LNCAP (cell line): ENCODE measurements around the gene MSI2.

Experiments
- TF ChIP-seq, protein P1 (sequence below): fragments of 450-650 bp; IDR thresholded peaks from 2 replicates; pipeline ENCODE4 v1.5.1; 2017; ENCODE audit warnings: mild to moderate bottlenecking

Gene MSI2

DNA sequence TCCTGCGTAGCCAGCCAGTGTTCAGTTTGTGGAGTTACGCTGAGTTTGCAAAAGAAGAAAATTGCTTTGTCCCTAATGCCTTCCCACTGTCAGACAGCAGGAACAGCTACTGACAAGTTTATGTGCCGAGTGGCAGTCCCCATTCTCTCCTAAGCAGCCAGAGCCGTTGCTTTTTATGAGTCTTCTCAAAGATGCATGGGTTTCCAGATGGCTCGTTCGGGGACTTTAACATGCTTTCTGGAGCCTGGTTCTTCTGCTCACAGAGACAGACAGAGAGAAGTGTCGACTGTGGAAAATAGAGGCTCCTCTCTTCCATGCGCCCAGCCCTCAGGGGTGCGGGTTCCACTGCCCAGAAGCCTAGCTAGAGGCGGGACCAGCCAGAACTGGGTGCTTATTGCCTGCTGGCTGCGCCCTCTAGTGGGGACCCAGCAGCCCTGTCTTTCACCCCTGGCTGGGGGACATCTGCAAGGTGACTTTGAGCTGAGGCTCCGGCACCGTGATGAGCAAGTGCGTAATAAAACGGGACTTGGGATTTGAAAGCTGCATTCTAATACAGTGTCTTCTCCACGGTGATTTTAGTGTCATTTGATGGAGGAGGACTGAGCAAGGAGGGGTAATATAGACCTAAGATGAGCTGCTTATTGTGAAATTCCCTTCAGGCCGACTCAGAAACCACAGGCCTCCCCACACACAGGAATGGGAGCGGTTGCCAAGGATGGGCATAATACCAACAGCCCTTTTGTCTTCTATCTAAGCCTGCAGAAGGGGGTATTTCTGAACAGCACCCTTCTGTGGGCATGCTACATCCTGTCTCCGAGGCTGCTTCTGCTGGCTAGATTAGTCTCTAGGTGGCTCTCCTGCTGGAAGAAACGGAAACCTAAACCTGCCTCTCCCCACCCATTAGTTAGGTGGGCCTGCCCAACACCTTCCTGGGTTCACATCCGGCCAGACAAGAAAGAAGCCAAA, 415.6 kb downstream of the MSI2 start:
- TF ChIP-seq, protein P1, sequence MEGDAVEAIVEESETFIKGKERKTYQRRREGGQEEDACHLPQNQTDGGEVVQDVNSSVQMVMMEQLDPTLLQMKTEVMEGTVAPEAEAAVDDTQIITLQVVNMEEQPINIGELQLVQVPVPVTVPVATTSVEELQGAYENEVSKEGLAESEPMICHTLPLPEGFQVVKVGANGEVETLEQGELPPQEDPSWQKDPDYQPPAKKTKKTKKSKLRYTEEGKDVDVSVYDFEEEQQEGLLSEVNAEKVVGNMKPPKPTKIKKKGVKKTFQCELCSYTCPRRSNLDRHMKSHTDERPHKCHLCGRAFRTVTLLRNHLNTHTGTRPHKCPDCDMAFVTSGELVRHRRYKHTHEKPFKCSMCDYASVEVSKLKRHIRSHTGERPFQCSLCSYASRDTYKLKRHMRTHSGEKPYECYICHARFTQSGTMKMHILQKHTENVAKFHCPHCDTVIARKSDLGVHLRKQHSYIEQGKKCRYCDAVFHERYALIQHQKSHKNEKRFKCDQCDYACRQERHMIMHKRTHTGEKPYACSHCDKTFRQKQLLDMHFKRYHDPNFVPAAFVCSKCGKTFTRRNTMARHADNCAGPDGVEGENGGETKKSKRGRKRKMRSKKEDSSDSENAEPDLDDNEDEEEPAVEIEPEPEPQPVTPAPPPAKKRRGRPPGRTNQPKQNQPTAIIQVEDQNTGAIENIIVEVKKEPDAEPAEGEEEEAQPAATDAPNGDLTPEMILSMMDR: peak; percentile 96

DNA sequence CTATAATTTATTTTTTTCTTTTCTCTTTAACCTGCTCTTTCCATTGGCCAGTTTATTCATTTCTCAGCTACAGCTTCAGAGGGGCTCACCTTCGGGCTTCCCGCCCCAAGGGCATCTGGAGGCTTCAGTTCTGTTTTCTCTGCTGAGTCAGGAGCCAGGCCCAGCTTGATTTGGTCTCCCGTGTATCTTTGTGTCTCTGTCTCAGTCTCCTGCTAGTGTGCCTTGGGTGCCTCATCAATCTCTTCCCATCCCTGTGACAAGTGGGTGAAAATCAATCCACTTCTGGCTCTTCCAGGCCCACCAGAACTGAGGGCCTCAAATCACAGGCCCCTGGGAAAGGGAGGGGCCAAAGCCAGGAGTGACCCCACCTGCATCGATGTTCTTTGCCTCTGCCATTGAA, 416.6 kb downstream of the MSI2 start:
- TF ChIP-seq, protein P1: no peak

DNA sequence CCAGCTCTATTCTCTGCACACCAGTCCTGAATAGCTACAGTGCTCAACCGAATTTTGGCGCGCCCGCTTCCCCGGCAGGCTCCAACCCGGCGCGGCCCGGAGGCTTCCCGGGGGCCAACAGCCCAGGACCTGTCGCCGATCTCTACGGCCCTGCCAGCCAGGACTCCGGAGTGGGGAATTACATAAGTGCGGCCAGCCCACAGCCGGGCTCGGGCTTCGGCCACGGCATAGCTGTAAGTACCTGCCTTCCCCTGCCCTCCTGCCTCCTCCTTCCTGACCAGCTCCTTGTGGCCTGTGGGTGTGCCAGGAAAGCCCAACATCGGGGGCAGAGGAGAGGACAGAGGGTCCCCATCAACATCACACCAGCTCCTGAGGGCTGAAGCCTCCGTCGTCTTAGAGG, 418.6 kb downstream of the MSI2 start:
- TF ChIP-seq, protein P1: no peak

DNA sequence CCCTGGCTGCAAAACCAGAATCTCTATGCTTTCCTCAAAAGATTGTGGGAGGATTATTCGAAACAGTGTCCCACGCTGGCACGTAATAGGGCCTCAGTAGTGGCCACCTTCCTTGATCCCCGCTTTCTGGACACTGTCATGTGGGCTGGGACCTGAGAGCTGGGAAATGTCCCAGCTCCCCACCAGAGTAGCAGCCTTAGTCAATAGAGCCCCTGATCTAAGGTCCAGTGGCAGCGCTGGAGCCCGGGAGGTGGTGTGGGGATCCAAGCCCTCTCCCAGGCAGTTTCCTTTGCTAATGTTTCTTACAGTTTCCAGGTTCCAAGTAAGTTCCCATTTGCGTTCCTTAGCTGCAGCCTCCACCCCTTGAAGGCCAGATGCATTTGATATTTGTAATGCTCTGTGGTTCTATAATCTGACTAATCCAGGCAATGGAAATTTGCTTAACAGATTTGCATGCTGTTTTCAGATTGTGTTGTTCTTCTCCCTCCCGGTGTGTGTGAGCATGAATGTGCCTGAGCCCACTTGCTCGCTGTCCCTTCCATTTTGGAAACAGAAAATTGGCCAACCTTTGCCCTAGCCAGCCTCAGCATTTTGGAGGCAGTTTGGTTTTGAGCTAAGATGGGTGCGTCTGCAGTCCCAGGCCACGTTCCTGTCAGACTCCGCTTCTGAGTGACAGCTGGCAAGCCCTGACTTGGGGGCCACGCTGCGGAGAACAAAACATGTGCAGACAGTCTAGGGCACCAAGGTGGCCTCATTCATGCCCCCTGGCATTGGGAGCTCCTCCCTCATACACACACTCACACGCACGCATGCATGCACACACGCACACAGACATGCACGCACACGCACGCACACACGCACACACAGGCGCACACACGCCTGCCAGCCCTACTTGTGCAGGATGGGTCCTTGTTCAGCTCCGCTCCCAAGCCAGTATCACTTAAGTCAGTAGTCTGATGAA, 419.4 kb downstream of the MSI2 start:
- TF ChIP-seq, protein P1: no peak

DNA sequence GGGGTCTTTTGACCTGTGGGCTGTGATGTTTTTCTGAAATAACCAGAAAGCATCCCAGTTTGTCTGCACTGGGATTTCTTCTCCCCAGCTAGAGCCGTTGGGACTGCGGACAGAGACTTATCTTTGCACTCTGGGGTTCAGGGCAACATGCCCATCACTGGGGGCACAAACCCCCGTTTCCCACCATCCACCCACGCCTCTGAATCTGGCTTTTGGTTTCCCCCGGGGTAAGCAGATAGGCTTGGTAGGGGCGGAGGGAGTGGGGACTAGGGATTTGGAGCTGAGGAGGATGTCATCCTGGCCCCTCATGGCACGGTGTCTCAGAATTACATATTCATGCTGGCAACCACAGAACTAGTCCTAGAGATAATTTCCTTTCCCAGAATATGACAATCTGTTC, 420.2 kb downstream of the MSI2 start:
- TF ChIP-seq, protein P1: no peak

DNA sequence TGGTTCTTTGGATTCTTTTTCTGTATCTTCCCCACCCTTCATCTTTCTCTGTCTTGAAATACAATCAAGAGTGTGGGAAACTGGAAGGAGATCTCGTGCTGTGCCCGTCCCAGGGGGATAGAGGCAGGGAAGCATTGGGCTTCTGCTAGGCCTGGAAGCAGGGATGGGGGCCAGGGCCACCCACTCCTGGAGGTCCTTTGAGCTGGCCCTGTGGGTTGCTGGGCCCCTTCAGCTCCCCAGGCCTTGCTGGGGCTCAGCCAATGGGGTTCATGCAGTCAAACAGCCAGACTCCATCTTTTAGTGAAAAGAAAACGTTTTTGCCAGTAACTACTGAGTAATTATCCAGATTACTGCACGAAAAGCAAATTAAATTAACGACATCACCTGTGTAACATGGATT, 421.0 kb downstream of the MSI2 start:
- TF ChIP-seq, protein P1: no peak

DNA sequence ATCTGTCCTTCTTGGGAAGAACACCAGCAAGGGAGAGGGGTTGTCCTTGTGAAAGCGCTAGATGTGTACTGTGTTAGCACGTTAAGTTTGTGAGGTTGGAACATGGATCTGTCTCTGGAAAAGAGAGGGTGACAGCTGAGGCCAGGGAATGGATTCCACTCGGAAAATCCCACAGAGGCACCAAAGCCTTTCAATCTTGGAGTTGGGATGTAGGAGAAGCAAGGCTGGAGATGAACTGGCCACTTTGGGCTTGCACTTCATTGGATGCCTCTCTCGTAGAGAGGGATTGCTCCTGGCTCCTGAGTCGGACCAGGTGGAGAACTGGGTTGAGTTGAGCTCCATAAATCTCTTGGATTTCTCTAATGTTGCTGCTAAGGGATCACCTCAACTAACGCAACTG, 421.5 kb downstream of the MSI2 start:
- TF ChIP-seq, protein P1: no peak
